Stimulated activated naive CD4-positive, alpha-beta T cell treated with Interleukin-2 at 50 U/mL for 16 hours (primary cell): ENCODE measurements around the gene CRYL1.

Source experiments
- DNase-seq: peaks from one replicate; lab custom pipeline; 2025; lab: John Stamatoyannopoulos, UW

Gene CRYL1

DNA sequence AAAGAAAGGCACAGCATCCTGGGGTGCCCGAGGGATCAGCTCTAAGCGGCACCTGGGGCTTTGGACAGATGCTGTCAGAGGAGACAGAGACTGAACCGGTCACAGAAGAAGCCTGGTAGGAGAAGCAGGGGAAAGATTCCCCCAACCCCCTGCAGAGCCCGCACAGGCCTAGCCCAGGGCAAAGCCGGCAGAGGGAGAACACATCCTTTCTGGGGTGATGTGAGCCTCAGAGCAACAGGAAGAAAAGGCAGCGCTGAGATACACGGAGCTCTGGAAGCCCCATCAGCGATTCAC is 101.2 kb downstream of the CRYL1 start:
- no peak for DNase-seq

GRCh38 chr13:20422362-20422761 is 103.3 kb downstream of the CRYL1 start:
- DNase-seq = no peak

DNA sequence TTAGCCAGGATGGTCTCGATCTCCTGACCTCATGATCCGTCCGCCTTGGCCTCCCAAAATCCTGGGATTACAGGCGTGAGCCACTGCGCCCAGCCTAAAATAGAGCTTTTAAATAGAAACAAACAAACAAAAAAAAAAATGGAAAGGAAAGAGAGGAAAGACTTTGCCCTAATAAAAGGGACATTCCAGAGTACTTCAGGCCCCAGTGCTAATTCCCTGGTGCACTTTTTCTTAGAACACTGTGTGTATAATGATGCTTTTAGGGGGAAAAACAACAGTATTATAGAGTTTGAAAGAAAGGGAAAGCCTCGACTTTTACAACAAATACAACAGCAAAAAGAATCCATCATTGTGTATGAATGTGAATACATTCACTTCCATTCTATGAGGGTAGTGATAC is 104.7 kb downstream of the CRYL1 start:
- DNase-seq = no peak

- no peak for DNase-seq
These were observed 106.7 kb downstream of the CRYL1 start for GRCh38 chr13:20418953-20419352.

DNA sequence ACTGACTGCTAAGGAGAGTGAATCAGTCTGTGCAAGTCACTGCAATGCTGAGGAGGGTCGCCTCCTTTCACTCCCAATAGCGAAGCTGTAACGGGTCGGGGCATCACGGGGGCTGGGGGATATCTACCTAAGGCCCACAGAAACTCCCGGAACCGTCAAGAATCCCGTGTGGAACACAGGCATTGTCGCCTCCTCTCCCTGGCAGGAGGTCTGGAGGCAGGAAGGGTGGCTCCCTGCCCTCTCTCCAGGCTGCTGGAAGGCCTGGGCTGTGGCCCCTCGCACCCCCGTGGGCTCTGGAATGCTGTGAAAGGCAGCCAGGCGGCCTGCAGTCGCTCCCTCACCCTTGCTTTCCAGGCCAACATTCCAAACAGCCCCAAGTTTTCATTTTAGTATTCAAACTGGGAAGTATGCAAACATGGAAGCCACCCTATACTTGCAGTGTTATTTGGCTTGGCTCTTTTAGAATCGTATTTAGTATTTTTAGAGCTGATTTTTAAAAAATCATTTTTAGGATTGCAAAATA is 109.4 kb downstream of the CRYL1 start:
- no peak for DNase-seq

- no peak for DNase-seq
These were observed 110.0 kb downstream of the CRYL1 start for GRCh38 chr13:20415694-20416107.

- no peak for DNase-seq
These were observed 110.4 kb downstream of the CRYL1 start for GRCh38 chr13:20415306-20415679.

- DNase-seq = no peak
These were observed 110.9 kb downstream of the CRYL1 start for GRCh38 chr13:20414546-20415305.

DNA sequence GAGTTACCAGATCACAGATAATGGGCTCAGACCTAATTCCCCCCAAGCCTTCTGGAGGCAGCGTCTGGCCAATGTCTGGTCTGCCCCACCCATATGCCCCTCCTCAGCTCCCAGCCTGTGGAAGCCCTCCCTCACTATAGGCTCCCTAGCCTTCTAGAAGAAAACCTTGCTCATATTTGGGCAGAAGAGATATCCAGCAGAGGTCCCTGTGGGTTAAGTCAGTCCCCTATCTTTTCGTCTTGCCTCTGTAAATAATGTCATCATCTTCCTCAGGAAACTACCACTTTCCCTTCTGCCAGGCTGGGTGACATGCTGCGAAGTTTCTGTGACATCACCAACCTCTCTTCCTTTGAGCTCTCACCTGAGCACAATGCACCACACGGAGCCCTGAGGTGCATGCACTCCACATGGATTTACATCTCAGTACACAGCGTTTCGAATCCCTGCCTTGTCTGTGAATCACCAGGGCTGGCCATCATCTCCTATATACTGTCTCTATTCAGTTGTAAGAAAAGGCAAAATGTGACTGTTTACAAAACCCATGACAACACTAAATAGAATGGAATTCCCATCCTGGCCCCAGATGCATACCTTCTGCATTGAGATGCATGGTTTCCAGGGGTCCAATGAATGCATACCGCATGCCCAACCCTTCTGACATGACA is 112.8 kb downstream of the CRYL1 start:
- DNase-seq = no peak

- peak; percentile 35 for DNase-seq
These were observed 113.9 kb downstream of the CRYL1 start for GRCh38 chr13:20411638-20412342.

DNA sequence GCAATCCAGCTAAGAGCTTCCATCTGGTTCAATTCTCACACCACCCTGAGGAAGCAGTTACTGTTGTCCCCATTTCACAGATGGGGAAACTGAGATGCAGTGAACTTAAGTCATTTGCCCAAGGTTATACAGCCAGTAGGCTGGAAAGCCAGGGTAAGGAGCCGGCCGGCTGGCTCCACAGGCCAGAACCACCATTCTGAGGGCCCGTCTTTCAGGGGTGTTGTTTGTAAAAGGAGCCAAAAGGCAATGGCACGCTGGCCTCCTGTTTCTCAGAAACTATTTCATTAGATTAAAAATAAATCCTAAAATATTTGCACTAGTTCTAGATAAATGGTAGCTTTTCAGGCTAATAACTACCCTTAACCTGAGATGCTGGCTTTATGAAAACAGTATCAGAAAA is 114.9 kb downstream of the CRYL1 start:
- no peak for DNase-seq

DNA sequence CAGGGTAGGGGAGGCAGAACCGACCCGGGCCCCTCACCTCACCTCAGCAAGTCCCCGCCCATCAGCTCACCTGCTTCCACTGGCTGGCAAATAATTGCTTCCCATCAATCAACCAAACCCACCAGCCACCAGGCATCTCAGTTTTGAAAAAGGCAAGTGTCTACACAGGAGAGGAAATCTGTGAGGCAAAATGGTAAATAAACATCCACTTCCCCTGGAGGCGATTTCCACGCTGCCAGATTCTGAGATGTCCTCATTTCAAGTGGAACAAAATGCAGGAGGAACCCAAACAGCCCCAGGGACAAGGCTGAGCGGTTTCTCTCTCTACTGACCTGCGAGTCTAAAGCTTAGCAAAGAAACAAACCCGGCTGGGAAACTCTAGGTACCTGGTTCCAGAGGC is 117.5 kb downstream of the CRYL1 start:
- no peak for DNase-seq

DNA sequence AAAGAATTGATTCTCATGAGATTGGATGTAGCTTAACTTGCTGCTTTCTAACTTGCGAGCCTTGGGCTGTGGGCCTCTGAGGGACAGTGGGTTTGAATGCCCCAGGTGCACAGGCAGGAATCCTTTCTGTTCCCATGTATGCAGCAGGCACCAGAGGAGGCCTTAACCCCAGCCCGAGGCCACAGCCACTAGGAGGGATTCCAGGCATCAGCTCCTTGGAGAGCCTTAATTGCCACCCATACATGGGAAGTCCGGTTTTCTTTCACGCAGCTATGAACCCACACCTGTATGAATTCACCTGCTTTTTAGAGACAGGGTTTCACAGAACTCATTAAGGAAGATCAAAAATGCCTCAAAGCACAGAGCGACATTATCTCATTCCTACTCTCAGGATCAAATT is 117.9 kb downstream of the CRYL1 start:
- no peak for DNase-seq

GRCh38 chr13:20405691-20406090 is 120.0 kb downstream of the CRYL1 start:
- no peak for DNase-seq

DNA sequence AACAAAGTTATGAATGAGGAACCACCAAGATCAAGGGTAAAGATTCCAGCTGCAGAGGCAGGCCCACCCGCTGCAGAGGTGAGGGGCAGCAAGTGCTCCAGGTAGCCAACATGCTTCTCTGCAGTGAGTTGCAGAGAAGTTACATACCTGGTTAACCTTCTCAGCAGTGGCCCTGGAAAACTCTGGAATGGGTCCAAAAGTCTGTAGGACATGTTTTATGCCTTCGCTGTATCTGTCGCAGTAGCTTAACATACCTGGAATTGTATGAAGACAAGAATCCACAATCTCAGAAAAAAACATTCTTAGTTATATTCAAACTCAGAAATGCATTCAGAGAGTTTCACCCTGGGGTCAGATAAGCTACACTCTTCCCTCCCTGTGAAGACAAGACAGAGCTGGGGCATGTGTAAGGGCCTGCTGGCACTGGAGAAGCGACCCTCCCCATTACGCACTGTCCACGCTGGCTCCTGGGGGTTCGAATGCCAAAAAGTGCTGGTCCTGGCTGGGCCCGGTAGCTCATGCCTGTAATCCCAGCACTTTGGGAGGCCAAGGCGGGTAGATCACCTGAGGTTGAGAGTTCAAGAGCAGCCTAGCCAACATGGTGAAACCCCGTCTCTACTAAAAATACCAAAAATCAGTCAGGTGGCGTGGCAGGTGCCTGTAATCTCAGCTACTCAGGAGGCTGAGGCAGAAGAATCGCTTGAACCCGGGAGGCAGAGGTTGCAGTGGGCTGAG is 121.0 kb downstream of the CRYL1 start:
- no peak for DNase-seq

- DNase-seq = no peak
These were observed 121.8 kb downstream of the CRYL1 start for GRCh38 chr13:20403826-20404225.

DNA sequence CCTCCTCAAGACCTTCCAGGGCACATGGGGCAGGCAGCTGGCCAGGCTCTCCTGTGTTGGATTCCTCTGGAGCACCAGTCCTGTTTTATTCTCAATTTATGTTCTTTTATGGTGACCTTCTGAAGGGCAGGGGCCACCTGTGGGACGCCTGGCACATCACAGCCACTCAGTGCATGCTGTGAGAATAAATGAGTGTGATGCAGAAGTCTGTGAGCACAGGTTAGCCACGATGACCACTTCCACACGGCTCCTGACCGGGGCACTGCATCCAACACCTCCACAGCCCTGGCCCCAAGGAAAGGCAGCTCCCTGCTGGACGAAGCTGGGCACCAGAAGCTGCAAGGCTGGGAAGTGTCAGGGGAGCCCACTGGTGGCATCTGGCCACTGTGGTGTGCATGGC is 122.8 kb downstream of the CRYL1 start:
- DNase-seq = no peak

DNA sequence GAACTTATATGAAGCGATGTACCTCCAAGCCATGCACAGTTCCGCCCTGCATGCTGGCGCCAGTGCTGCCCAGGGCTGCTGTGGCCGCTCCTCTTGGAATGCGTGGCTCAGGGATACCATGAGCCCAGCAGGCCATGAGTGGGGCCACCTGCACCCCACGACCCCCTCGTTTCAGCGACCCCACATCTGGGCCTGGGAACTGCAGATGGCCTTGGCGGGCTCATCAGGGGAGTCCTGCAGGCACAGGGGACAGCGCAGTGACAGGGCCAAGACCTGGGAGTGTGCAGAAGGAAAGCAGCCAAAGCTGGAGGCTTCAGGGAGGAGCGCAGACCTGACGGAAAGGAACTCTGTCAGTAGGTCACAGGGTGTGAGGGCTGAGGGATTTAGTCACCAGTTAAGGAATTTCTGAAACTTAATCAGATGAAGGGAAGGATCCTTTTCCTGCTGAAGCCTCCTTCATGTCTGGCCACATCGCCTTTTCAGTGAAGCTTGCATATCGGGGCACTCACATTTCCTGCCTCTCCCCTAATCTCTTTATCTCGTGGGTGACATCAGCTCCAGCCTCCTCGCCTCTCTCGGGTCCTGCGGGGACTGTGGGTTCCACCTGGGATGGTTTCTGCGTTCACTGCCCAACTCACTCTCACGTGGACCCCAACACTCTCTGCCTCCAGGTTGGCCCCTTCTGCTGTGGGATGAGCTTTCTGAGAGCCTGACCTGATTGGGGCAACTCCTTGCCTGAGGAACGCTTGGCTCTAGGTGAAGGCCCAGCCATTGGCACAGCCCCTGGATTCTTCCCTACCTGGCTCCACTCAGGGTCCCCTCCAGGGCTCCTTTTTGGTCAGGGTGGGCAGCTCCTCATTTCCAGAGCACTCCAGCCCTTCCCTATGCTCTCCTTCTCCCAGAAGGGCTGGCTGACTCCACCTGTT is 123.5 kb downstream of the CRYL1 start:
- no peak for DNase-seq

GRCh38 chr13:20401531-20401930 is 124.1 kb downstream of the CRYL1 start:
- no peak for DNase-seq

DNA sequence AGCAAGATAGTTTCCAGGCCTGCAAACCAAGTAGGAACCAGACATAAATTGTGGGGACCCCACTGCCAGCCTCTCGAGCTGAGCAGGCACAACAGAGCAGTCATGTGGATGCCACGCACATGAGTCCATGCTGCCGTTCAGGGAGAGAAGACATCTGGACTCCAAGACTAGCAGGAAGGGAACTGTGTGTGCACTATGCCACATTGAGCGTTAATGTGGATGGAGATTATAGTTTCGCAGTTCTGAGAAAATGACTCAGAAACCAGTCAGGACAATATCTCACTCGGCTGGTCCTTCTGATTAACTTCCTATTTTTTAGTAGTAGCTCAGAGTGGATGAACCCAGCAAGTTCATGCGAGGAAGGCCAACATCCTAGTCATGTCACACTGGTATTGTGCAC is 124.9 kb downstream of the CRYL1 start:
- DNase-seq = no peak

DNA sequence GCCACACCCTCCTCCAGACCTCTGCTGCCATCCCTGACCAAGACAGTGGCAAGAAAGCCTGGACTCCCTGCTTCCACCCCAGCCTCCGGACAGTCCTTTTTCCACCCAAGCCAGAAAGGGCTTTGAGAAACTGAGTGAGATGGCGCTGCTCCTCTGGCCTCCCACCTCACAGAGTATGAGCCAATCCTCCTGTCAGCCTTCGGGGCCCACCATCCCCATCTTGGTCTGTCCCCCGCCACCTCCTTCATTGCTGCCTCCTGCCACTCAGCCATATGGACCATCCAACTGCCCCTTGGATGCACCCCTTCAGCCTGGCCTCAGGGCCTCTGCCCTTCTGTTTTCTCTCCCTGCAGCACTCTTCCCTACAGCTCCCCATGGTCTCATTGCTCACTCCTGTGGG is 125.7 kb downstream of the CRYL1 start:
- no peak for DNase-seq
